HepG2 (cell line): ENCODE data around the gene DSG2. TPM values are rescaled to one million over a fixed set of nuclear protein-coding genes. Genes with fewer than 3 reads are reported as not detected.

ENCODE experiments used
- DMAP1 ChIP-seq: IDR thresholded peaks from 2 replicates; pipeline ENCODE4 v1.6.1; 2016
- ELF3 ChIP-seq: IDR thresholded peaks from 2 replicates; pipeline ENCODE4 v1.6.1; 2016; ENCODE audit warnings: missing genetic modification reagents, missing compliant biosample characterization
- FOXA1 ChIP-seq, 2 experiments: fragments of 450-650 bp in 1 of 2; sonication (generic) in 1 of 2; formaldehyde crosslinking in 1 of 2; IDR thresholded peaks; 2 replicates each; pipeline versions ENCODE4 v1.4.0 to v1.6.1; 2016 to 2020; ENCODE audit warnings: missing genetic modification reagents in 1 of 2
- FOXA3 ChIP-seq: IDR thresholded peaks from 2 replicates; pipeline ENCODE4 v1.6.1; 2016; ENCODE audit warnings: missing genetic modification reagents, missing compliant biosample characterization
- GFI1 ChIP-seq: sonication (generic); formaldehyde crosslinking; IDR thresholded peaks from 2 replicates; pipeline ENCODE4 v1.5.0; 2020; ENCODE audit warnings: missing genetic modification reagents, mild to moderate bottlenecking, borderline replicate concordance
- IRF2 ChIP-seq: IDR thresholded peaks from 2 replicates; pipeline ENCODE4 v1.6.1; 2018; ENCODE audit warnings: missing genetic modification reagents, missing compliant biosample characterization
- KAT2B ChIP-seq: fragments of 150-350 bp; IDR thresholded peaks from 2 replicates; pipeline ENCODE4 v1.6.1; 2014; ENCODE audit warnings: low read depth, low read length, borderline replicate concordance
- KAT7 ChIP-seq: IDR thresholded peaks from 2 replicates; pipeline ENCODE4 v1.6.1; 2018; ENCODE audit warnings: borderline replicate concordance, missing compliant biosample characterization
- NCOA2 ChIP-seq: sonication (generic); formaldehyde crosslinking; IDR thresholded peaks from 2 replicates; pipeline ENCODE4 v1.8.0; 2022; ENCODE audit warnings: inconsistent platforms
- RXRB ChIP-seq: IDR thresholded peaks from 2 replicates; pipeline ENCODE4 v1.6.1; 2016; ENCODE audit warnings: borderline replicate concordance, missing genetic modification reagents, missing compliant biosample characterization
- ZFP36 ChIP-seq: fragments of 150-350 bp; IDR thresholded peaks from 2 replicates; pipeline ENCODE4 v1.6.1; 2018; ENCODE audit warnings: borderline replicate concordance, low read length, low read depth; ENCODE audit not compliant: partially characterized antibody
- ZNF10 ChIP-seq: sonication (generic); formaldehyde crosslinking; IDR thresholded peaks from 2 replicates; pipeline ENCODE4 v1.4.0; 2020; ENCODE audit warnings: mild to moderate bottlenecking, low read depth, missing genetic modification reagents, borderline replicate concordance
- ZNF274 ChIP-seq: sonication (generic); formaldehyde crosslinking; IDR thresholded peaks from 2 replicates; pipeline ENCODE4 v1.5.1; 2020; ENCODE audit warnings: mild to moderate bottlenecking, missing genetic modification reagents
- ZNF331 ChIP-seq: sonication (generic); formaldehyde crosslinking; IDR thresholded peaks from 2 replicates; pipeline ENCODE4 v1.4.0; 2020; ENCODE audit warnings: missing genetic modification reagents
- ZNF552 ChIP-seq: sonication (generic); formaldehyde crosslinking; IDR thresholded peaks from 2 replicates; pipeline ENCODE4 v1.9.0; 2022; ENCODE audit warnings: missing genetic modification reagents, mild to moderate bottlenecking, borderline replicate concordance
- ZNF577 ChIP-seq: sonication (generic); formaldehyde crosslinking; IDR thresholded peaks from 2 replicates; pipeline ENCODE4 v1.4.0; 2020; ENCODE audit warnings: mild to moderate bottlenecking, low read depth, missing genetic modification reagents, borderline replicate concordance
- ZNF607 ChIP-seq: sonication (generic); formaldehyde crosslinking; IDR thresholded peaks from 2 replicates; pipeline ENCODE4 v1.5.1; 2020; ENCODE audit warnings: missing genetic modification reagents, mild to moderate bottlenecking, borderline replicate concordance
- ZNF772 ChIP-seq: sonication (generic); formaldehyde crosslinking; IDR thresholded peaks from 2 replicates; pipeline ENCODE4 v1.5.0; 2020; ENCODE audit warnings: mild to moderate bottlenecking, missing genetic modification reagents
- polyA plus RNA-seq, 8 experiments: library from polyadenylated mRNA; depleted of rRNA in 3 of 8; stranded (reverse) in 7 of 8; unstranded in 1 of 8; fragments of >200 nt; fragmentation: Illumina TruSeq in 4 of 8; extraction: Trizol in 4 of 8; gene quantifications; 2 replicates each; pipeline versions ENCODE4 v1.2.1 to v1.2.3, GENCODE V29; 2011 to 2016; ENCODE audit warnings: low read depth in 4 of 8, missing spikeins in 1 of 8, mixed read lengths in 1 of 8; ENCODE audit not compliant: insufficient read depth in 1 of 8
- total RNA-seq, 5 experiments: library from RNA; depleted of rRNA; stranded (reverse); fragments of >200 nt; fragmentation: Illumina TruSeq; extraction: Trizol; gene quantifications; 2 replicates each; pipeline ENCODE4 v1.2.3, GENCODE V29; 2016; ENCODE audit warnings: low read depth in 1 of 5
- TF ChIP-seq, protein P1 (sequence below): sonication (generic); formaldehyde crosslinking; IDR thresholded peaks from 2 replicates; pipeline ENCODE4 v1.9.0; 2022; ENCODE audit warnings: missing genetic modification reagents, mild to moderate bottlenecking, borderline replicate concordance
- TF ChIP-seq, protein P2 (sequence below): IDR thresholded peaks from 2 replicates; pipeline ENCODE4 v1.6.1; 2016; ENCODE audit warnings: mild to moderate bottlenecking
- TF ChIP-seq, protein P3 (sequence below): sonication (generic); formaldehyde crosslinking; IDR thresholded peaks from 2 replicates; pipeline ENCODE4 v1.4.0; 2020; ENCODE audit warnings: mild to moderate bottlenecking, missing genetic modification reagents, borderline replicate concordance
- TF ChIP-seq, protein P4 (sequence below): IDR thresholded peaks from 2 replicates; pipeline ENCODE4 v1.6.1; 2016

The DSG2 gene
- total and polyA plus RNA-seq, 2 of the 13 experiments (the other 11 are each of a cell fraction or from before 2014, with no cell fraction given) = 23.3 to 66.7 TPM

DNA sequence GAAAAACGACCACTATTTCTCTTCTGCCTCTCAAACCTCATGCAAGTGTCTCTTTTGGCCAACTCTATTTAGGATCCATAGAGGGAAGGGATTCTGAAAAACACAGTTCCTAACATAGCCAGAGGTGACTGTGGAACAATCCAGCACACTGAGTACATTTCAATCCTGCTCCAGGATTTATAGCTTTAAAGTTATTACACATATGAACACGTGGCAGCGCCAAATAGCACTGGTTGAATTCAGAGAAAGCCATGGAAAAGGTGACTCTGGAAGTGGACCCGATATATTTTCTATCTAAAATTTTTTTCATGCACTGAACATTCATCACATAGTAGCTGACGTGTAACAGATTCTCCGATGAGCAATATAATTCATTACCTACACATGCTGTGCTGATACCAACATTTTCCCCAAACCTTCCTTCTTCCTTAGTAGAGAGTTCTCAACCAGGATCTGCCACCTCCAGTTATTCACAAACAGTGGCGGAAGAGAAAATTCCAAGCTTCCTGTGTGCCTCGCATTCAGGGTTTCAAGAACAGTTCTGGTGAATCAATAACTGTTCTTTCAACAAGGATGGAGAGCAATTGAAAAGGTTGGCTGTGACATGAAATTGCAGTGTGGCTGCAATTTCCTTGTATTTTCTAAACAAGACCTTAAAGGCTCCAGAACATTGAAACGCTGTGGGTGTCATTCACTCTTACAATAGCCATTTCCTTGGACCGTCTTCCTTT, 68.0 kb downstream of the DSG2 start (continued):
- TF ChIP-seq, protein P1, sequence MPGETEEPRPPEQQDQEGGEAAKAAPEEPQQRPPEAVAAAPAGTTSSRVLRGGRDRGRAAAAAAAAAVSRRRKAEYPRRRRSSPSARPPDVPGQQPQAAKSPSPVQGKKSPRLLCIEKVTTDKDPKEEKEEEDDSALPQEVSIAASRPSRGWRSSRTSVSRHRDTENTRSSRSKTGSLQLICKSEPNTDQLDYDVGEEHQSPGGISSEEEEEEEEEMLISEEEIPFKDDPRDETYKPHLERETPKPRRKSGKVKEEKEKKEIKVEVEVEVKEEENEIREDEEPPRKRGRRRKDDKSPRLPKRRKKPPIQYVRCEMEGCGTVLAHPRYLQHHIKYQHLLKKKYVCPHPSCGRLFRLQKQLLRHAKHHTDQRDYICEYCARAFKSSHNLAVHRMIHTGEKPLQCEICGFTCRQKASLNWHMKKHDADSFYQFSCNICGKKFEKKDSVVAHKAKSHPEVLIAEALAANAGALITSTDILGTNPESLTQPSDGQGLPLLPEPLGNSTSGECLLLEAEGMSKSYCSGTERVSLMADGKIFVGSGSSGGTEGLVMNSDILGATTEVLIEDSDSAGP = no peak
- no peak for TF ChIP-seq GFI1 (CRISPR knock-in tag)
- TF ChIP-seq ZNF772 = no peak
- no peak for TF ChIP-seq ZFP36
- 0 out of 2 replicates have a peak, but pooled peaks have one; percentile 42 for TF ChIP-seq IRF2
- TF ChIP-seq RXRB (CRISPR knock-in tag) = 0 out of 2 replicates have a peak, but pooled peaks have one; percentile 39
- TF ChIP-seq, protein P2, sequence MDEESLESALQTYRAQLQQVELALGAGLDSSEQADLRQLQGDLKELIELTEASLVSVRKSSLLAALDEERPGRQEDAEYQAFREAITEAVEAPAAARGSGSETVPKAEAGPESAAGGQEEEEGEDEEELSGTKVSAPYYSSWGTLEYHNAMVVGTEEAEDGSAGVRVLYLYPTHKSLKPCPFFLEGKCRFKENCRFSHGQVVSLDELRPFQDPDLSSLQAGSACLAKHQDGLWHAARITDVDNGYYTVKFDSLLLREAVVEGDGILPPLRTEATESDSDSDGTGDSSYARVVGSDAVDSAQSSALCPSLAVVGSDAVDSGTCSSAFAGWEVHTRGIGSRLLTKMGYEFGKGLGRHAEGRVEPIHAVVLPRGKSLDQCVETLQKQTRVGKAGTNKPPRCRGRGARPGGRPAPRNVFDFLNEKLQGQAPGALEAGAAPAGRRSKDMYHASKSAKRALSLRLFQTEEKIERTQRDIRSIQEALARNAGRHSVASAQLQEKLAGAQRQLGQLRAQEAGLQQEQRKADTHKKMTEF (CRISPR knock-in tag) = 0 out of 2 replicates have a peak, but pooled peaks have one; percentile 26
- no peak for TF ChIP-seq ZNF10
- TF ChIP-seq FOXA3 (CRISPR knock-in tag) = peak; percentile 53
- no peak for TF ChIP-seq KAT2B
- peak; percentile 19; the same call in 1 of the 2 replicates for TF ChIP-seq NCOA2 (CRISPR knock-in tag)
- TF ChIP-seq ZNF607 (CRISPR knock-in tag) = no peak
- TF ChIP-seq ZNF331 (CRISPR knock-in tag) = no peak
- 0 out of 2 replicates have a peak, but pooled peaks have one; percentile 34 for TF ChIP-seq KAT7 (CRISPR knock-in tag)
- TF ChIP-seq, protein P3, sequence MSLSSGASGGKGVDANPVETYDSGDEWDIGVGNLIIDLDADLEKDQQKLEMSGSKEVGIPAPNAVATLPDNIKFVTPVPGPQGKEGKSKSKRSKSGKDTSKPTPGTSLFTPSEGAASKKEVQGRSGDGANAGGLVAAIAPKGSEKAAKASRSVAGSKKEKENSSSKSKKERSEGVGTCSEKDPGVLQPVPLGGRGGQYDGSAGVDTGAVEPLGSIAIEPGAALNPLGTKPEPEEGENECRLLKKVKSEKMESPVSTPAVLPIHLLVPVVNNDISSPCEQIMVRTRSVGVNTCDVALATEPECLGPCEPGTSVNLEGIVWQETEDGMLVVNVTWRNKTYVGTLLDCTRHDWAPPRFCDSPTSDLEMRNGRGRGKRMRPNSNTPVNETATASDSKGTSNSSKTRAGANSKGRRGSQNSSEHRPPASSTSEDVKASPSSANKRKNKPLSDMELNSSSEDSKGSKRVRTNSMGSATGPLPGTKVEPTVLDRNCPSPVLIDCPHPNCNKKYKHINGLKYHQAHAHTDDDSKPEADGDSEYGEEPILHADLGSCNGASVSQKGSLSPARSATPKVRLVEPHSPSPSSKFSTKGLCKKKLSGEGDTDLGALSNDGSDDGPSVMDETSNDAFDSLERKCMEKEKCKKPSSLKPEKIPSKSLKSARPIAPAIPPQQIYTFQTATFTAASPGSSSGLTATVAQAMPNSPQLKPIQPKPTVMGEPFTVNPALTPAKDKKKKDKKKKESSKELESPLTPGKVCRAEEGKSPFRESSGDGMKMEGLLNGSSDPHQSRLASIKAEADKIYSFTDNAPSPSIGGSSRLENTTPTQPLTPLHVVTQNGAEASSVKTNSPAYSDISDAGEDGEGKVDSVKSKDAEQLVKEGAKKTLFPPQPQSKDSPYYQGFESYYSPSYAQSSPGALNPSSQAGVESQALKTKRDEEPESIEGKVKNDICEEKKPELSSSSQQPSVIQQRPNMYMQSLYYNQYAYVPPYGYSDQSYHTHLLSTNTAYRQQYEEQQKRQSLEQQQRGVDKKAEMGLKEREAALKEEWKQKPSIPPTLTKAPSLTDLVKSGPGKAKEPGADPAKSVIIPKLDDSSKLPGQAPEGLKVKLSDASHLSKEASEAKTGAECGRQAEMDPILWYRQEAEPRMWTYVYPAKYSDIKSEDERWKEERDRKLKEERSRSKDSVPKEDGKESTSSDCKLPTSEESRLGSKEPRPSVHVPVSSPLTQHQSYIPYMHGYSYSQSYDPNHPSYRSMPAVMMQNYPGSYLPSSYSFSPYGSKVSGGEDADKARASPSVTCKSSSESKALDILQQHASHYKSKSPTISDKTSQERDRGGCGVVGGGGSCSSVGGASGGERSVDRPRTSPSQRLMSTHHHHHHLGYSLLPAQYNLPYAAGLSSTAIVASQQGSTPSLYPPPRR (CRISPR knock-in tag) = no peak
- TF ChIP-seq, protein P4, sequence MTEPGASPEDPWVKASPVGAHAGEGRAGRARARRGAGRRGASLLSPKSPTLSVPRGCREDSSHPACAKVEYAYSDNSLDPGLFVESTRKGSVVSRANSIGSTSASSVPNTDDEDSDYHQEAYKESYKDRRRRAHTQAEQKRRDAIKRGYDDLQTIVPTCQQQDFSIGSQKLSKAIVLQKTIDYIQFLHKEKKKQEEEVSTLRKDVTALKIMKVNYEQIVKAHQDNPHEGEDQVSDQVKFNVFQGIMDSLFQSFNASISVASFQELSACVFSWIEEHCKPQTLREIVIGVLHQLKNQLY = no peak
- TF ChIP-seq ELF3 (CRISPR knock-in tag) = peak; percentile 79
- TF ChIP-seq FOXA1 (IDR thresholded peaks at IDR 0.05) = no peak
- 0 out of 2 replicates have a peak, but pooled peaks have one; percentile 39 for TF ChIP-seq FOXA1 (CRISPR knock-in tag; IDR thresholded peaks at IDR 0.05)
- no peak for TF ChIP-seq ZNF274 (CRISPR knock-in tag)
- no peak for TF ChIP-seq ZNF552 (CRISPR knock-in tag)
- no peak for TF ChIP-seq ZNF577 (CRISPR knock-in tag)
- 0 out of 2 replicates have a peak, but pooled peaks have one; percentile 49 for TF ChIP-seq DMAP1 (CRISPR knock-in tag)
